Gastroesophageal sphincter (tissue), 4 donors: ENCODE results near the gene ABI1. TPM values are rescaled to one million over a fixed set of nuclear protein-coding genes. Genes with fewer than 3 reads are reported as not detected.

Source experiments
- ATAC-seq: fragments of 150-250 bp; one replicate; pipeline ENCODE4 v1.9.1; 2016; ENCODE audit warnings: mild to moderate bottlenecking, moderate library complexity
- H3K27ac ChIP-seq, 4 donors: fragments of 200-600 bp; sonication (generic) in 3 of 4; 1 replicate in 3 of 4; 2 replicates in 1 of 4; pipeline ENCODE4 v1.5.1; 2016 to 2019
- H3K27me3 ChIP-seq: fragments of 200-600 bp; sonication (generic); one replicate; pipeline ENCODE4 v1.5.1; 2019
- H3K36me3 ChIP-seq, 2 donors: fragments of 200-600 bp; sonication (generic); one replicate each; pipeline ENCODE4 v1.5.1; 2019; ENCODE audit warnings: control low read depth in 1 of 2
- H3K4me1 ChIP-seq, 3 donors: fragments of 200-600 bp; sonication (generic); 1 replicate in 2 of 3; 2 replicates in 1 of 3; pipeline ENCODE4 v1.5.1; 2016 to 2019; ENCODE audit warnings: control low read depth in 2 of 3
- H3K4me3 ChIP-seq, 2 donors: fragments of 200-600 bp; sonication (generic); one replicate each; pipeline ENCODE4 v1.5.1; 2019; ENCODE audit warnings: mild to moderate bottlenecking in 1 of 2, moderate library complexity in 1 of 2
- H3K9me3 ChIP-seq, 3 donors: fragments of 200-600 bp; sonication (generic); one replicate each; pipeline ENCODE4 v1.5.1; 2017 to 2019; ENCODE audit warnings: control low read depth in 2 of 3
- EP300 ChIP-seq: sonication (generic); formaldehyde crosslinking; IDR thresholded peaks from one replicate; pipeline ENCODE4 v1.6.1; 2017; ENCODE audit warnings: antibody characterized with exemption, mild to moderate bottlenecking
- POLR2A ChIP-seq, 2 donors: fragments of 450-650 bp; IDR thresholded peaks; one replicate each; pipeline ENCODE4 v1.6.1; 2017; ENCODE audit warnings: antibody characterized with exemption in 2 of 2, mild to moderate bottlenecking in 2 of 2, moderate library complexity in 1 of 2
- POLR2AphosphoS5 ChIP-seq: sonication (generic); formaldehyde crosslinking; IDR thresholded peaks from one replicate; pipeline ENCODE4 v1.6.1; 2017; ENCODE audit warnings: antibody characterized with exemption
- WGBS, 2 donors: methylation state at CpG; one replicate each; pipeline ENCODE4 v1.1.5; 2018; ENCODE audit warnings: low coverage in 1 of 2; 5-methylcytosine and 5-hydroxymethylcytosine counted together
- total RNA-seq, 4 donors: library from RNA; depleted of rRNA; stranded (reverse); fragments of >200 nt; gene quantifications; one replicate each; pipeline ENCODE4 v1.1.0, GENCODE V29; 2016
- TF ChIP-seq, protein P1 (sequence below), 4 experiments: fragments of 200-600 bp in 2 of 4; fragments of 450-650 bp in 2 of 4; sonication (generic) in 1 of 4; IDR thresholded peaks; one replicate each; pipeline ENCODE4 v1.5.1; 2017 to 2019; ENCODE audit warnings: antibody characterized with exemption in 4 of 4, mild to moderate bottlenecking in 2 of 4, moderate library complexity in 2 of 4

The ABI1 gene
- total RNA-seq, 4 donors from 2014 or later, result 46.4 to 70.9 (median 50.8) TPM

DNA sequence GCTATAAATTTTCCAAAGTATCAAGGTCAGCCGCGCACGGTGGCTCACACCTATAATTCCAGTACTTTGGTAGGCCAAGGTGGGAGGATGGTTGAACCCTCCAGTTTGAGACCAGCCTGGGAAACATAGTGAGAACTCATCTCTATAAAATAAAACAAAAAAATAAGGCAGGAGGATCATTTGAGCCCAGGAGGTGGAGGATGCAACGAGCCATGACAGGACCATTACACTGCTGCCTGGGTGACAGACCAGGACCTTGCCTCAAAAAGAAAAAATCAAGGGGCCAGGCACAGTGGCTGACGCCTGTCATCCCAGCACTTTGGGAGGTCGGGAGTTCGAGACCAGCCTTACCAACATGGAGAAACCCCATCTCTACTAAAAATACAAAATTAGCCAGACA, 60.3 kb downstream of the ABI1 start:
- Histone ChIP-seq H3K27me3 (no peaks in the 10 kb centered on the region), H3K9me3 (peaks cover 0 to 8% (median 0%) of the 10 kb centered on the region in 3 donors), H3K27ac (no peak overlapping the region), H3K36me3 (no peaks in the 10 kb centered on the region), H3K4me1 (peaks cover 3 to 64% (median 11%) of the 10 kb centered on the region in 3 donors), H3K4me3 (no peak overlapping the region)
- 91 to 95% methylated on average over 4 of the region's 7 CpGs for WGBS, 2 donors
- no peak for ATAC-seq
- no peak for TF ChIP-seq EP300
- TF ChIP-seq, protein P1, sequence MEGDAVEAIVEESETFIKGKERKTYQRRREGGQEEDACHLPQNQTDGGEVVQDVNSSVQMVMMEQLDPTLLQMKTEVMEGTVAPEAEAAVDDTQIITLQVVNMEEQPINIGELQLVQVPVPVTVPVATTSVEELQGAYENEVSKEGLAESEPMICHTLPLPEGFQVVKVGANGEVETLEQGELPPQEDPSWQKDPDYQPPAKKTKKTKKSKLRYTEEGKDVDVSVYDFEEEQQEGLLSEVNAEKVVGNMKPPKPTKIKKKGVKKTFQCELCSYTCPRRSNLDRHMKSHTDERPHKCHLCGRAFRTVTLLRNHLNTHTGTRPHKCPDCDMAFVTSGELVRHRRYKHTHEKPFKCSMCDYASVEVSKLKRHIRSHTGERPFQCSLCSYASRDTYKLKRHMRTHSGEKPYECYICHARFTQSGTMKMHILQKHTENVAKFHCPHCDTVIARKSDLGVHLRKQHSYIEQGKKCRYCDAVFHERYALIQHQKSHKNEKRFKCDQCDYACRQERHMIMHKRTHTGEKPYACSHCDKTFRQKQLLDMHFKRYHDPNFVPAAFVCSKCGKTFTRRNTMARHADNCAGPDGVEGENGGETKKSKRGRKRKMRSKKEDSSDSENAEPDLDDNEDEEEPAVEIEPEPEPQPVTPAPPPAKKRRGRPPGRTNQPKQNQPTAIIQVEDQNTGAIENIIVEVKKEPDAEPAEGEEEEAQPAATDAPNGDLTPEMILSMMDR (IDR thresholded peaks at IDR 0.05), result no peak
- no peak for TF ChIP-seq POLR2A (IDR thresholded peaks at IDR 0.05)
- no peak for TF ChIP-seq POLR2AphosphoS5

DNA sequence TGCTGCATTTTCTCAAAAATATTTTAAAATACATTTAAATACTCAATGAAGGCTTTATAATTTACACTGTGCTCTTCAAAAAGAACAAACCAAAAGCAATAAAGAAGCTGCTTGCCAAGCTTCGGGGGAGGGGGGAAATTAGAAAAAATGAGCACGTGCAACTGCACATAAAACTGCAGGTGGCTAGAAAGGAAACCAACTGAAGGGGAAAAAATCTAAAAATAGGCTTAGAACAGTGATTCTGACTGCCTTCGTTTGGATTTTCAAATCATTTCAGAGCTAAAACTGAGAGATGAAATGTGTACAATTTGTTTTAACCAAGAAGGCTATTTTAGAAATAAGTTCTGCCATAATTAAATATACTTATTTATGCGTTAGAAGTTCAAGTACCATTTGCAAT, 61.4 kb downstream of the ABI1 start:
- TF ChIP-seq POLR2AphosphoS5, result no peak
- TF ChIP-seq, protein P1 (IDR thresholded peaks at IDR 0.05), result no peak
- no peak for TF ChIP-seq EP300
- no peak for TF ChIP-seq POLR2A (IDR thresholded peaks at IDR 0.05)
- Histone ChIP-seq H3K9me3 (peaks cover 0 to 12% (median 0%) of the 10 kb centered on the region in 3 donors), H3K36me3 (no peaks in the 10 kb centered on the region), H3K4me3 (no peak overlapping the region), H3K27ac (no peak overlapping the region), H3K4me1 (peaks cover 2 to 53% (median 5%) of the 10 kb centered on the region in 3 donors), H3K27me3 (no peaks in the 10 kb centered on the region)
- ATAC-seq, result no peak
- 34 to 36% methylated on average over 4 of the region's 4 CpGs for WGBS, 2 donors

DNA sequence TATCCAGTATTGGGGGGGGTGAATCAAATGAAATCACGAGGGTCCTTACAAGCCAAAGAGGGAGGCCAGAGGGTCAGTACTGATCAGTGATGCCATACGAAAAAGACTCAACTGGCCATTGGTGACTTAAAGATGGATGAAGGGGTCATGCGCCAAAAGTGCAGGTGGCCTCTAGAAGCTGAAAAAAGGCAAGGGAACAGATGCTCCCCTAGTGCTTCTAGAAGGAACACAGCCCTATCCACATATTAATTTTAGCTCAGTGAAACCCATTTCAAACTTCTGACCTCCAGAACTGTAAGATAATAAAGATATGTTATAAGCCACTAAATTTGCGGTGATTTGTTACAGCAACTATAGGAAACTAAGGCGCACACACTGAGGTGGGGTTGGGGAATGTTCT, 62.5 kb downstream of the ABI1 start:
- Histone ChIP-seq H3K27me3 (no peaks in the 10 kb centered on the region), H3K4me1 (peaks cover 2 to 53% (median 5%) of the 10 kb centered on the region in 3 donors), H3K4me3 (no peak overlapping the region), H3K27ac (no peak overlapping the region), H3K36me3 (no peaks in the 10 kb centered on the region), H3K9me3 (peaks cover 0 to 12% (median 0%) of the 10 kb centered on the region in 3 donors)
- 91 to 92% methylated on average over 2 to 5 of the region's 5 CpGs for WGBS, 2 donors
- no peak for ATAC-seq
- TF ChIP-seq EP300 (no peak), POLR2AphosphoS5 (no peak), POLR2A (IDR thresholded peaks at IDR 0.05) (no peak)
- TF ChIP-seq, protein P1 (IDR thresholded peaks at IDR 0.05), result no peak

DNA sequence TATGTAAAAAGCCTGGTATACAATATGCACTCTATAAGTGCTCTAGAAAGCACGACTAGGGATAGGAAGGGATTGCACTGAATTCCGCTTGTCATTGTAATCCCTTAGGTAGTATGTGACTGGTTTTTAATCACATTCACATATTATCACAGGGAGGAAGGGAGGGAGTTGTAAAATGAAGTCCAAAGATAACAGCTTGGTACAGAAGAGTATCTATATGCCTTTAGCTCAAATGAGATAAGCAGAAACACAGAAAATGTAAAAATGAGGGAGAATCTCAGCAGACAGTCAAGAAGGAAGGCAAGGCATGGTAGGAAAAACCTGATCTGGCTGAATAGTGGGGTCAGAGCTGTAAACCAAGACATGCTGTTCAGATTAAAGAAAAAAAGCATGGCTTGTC, 63.4 kb downstream of the ABI1 start:
- H3K36me3 ChIP-seq, result no peaks in the 10 kb centered on the region
- H3K4me3 ChIP-seq, result no peak overlapping the region
- no peak for ATAC-seq
- WGBS, 2 donors, result 94 to 100% methylated on average over 2 of the region's 2 CpGs
- no peaks in the 10 kb centered on the region for H3K27me3 ChIP-seq
- H3K9me3 ChIP-seq, result peaks cover 0 to 12% (median 0%) of the 10 kb centered on the region in 3 donors
- peaks cover 0 to 53% (median 5%) of the 10 kb centered on the region in 3 donors for H3K4me1 ChIP-seq
- H3K27ac ChIP-seq, result no peak overlapping the region
- no peak for TF ChIP-seq POLR2A (IDR thresholded peaks at IDR 0.05)
- TF ChIP-seq POLR2AphosphoS5, result no peak

DNA sequence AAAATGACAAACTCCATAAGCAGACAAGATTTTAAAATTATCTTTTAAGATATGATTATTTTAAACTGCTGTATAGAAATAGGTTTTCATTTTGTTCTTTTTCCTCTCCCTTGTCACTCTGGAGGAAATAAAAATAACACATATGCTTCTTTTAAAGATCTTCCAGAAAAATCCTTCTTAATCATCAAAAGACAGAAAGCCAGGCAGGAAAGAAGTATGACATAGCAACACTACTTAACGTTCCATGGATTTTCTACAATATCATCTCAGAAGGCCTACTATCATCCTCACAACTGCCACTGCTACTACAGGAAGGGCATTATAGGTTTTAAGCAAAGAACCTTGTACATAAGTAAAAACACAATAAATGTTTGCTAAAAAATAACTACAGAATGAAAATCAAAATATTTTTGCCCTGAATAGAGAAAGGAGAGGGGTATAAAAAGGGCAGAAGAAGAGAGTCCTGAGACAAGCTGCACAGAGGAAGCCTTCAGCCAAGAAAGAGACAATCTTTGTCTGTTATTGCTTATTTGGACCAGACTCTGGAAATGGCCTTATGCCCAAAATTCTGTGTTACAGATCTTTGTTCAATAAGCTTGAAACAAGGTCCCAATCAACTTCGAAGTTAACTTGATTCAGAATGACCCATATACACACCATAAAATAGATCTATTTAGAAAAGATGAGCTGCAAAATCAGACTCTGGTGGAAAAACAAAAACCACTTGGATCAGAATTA, 67.8 kb downstream of the ABI1 start:
- no peak for ATAC-seq
- H3K27ac ChIP-seq, result peak overlapping the region in 2 of 4 donors; percentile 1 to 22
- H3K9me3 ChIP-seq, result peaks cover 0 to 12% (median 0%) of the 10 kb centered on the region in 3 donors
- H3K4me3 ChIP-seq, result no peak overlapping the region
- H3K27me3 ChIP-seq, result no peaks in the 10 kb centered on the region
- no peak for TF ChIP-seq EP300
- TF ChIP-seq, protein P1 (IDR thresholded peaks at IDR 0.05), result no peak
- no peak for TF ChIP-seq POLR2A (IDR thresholded peaks at IDR 0.05)
- no peak for TF ChIP-seq POLR2AphosphoS5
- H3K4me1 ChIP-seq, result peaks cover 0 to 25% (median 3%) of the 10 kb centered on the region in 3 donors
- 29 to 31% methylated on average over 2 of the region's 2 CpGs for WGBS, 2 donors
- H3K36me3 ChIP-seq, result no peaks in the 10 kb centered on the region
